ENCODE measurements around the gene MMP24OS.

The MMP24OS gene

GRCh38 chr20:35299780-35300179 is 21.9 kb upstream of the MMP24OS start:
- H3K36me3 Mint-ChIP-seq (ENCODE audit: low read depth), result no peaks in the 10 kb centered on the region
- no peak for DNase-seq

GRCh38 chr20:35298264-35298663 is 20.3 kb upstream of the MMP24OS start:
- Mint-ChIP-seq H3K36me3 (ENCODE audit: low read depth) (no peaks in the 10 kb centered on the region), H3K27ac (peak overlapping the region; percentile 69), H3K9me3 (no peaks in the 10 kb centered on the region), H3K4me3 (no peak overlapping the region), H3K27me3 (ENCODE audit: low read depth, poor library complexity) (peaks cover 11% of the 10 kb centered on the region), H3K4me1 (peaks cover 34% of the 10 kb centered on the region)
- TF ChIP-seq CTCF (IDR thresholded peaks at IDR 0.05), result no peak
- no peak for DNase-seq

More at GRCh38 chr20:35299780-35300179, 21.9 kb upstream of the MMP24OS start:
- Mint-ChIP-seq H3K27me3 (ENCODE audit: low read depth, poor library complexity) (peaks cover 11% of the 10 kb centered on the region), H3K4me3 (no peak overlapping the region), H3K4me1 (peaks cover 32% of the 10 kb centered on the region), H3K27ac (no peak overlapping the region), H3K9me3 (no peaks in the 10 kb centered on the region)
- TF ChIP-seq CTCF (IDR thresholded peaks at IDR 0.05), result no peak

- no peak for TF ChIP-seq CTCF (IDR thresholded peaks at IDR 0.05)
- H3K27ac Mint-ChIP-seq, result no peak overlapping the region
- no peaks in the 10 kb centered on the region for H3K9me3 Mint-ChIP-seq
- H3K4me1 Mint-ChIP-seq, result peaks cover 37% of the 10 kb centered on the region
- no peaks in the 10 kb centered on the region for H3K36me3 Mint-ChIP-seq (ENCODE audit: low read depth)
- peaks cover 11% of the 10 kb centered on the region for H3K27me3 Mint-ChIP-seq (ENCODE audit: low read depth, poor library complexity)
- no peak for DNase-seq
- no peak overlapping the region for H3K4me3 Mint-ChIP-seq
Observed at GRCh38 chr20:35297740-35298139, 19.8 kb upstream of the MMP24OS start.

- H3K27me3 Mint-ChIP-seq (ENCODE audit: low read depth, poor library complexity), result peaks cover 11% of the 10 kb centered on the region
- H3K36me3 Mint-ChIP-seq (ENCODE audit: low read depth), result no peaks in the 10 kb centered on the region
- DNase-seq, result no peak
- no peak overlapping the region for H3K4me3 Mint-ChIP-seq
- H3K4me1 Mint-ChIP-seq, result peaks cover 42% of the 10 kb centered on the region
- no peak overlapping the region for H3K27ac Mint-ChIP-seq
- no peak for TF ChIP-seq CTCF (IDR thresholded peaks at IDR 0.05)
- H3K9me3 Mint-ChIP-seq, result no peaks in the 10 kb centered on the region
Observed at GRCh38 chr20:35297155-35297554, 19.2 kb upstream of the MMP24OS start.

- peaks cover 11% of the 10 kb centered on the region for H3K27me3 Mint-ChIP-seq (ENCODE audit: low read depth, poor library complexity)
- H3K4me1 Mint-ChIP-seq, result peaks cover 42% of the 10 kb centered on the region
- no peaks in the 10 kb centered on the region for H3K9me3 Mint-ChIP-seq
- no peak for DNase-seq
- no peaks in the 10 kb centered on the region for H3K36me3 Mint-ChIP-seq (ENCODE audit: low read depth)
- no peak for TF ChIP-seq CTCF (IDR thresholded peaks at IDR 0.05)
- no peak overlapping the region for H3K4me3 Mint-ChIP-seq
- H3K27ac Mint-ChIP-seq, result no peak overlapping the region
Observed at GRCh38 chr20:35296101-35296554, 18.2 kb upstream of the MMP24OS start.

- peaks cover 42% of the 10 kb centered on the region for H3K4me1 Mint-ChIP-seq
- no peak overlapping the region for H3K4me3 Mint-ChIP-seq
- no peak for DNase-seq
- H3K9me3 Mint-ChIP-seq, result no peaks in the 10 kb centered on the region
- no peak overlapping the region for H3K27ac Mint-ChIP-seq
- H3K36me3 Mint-ChIP-seq (ENCODE audit: low read depth), result no peaks in the 10 kb centered on the region
- TF ChIP-seq CTCF (IDR thresholded peaks at IDR 0.05), result no peak
- peaks cover 11% of the 10 kb centered on the region for H3K27me3 Mint-ChIP-seq (ENCODE audit: low read depth, poor library complexity)
Observed at GRCh38 chr20:35295674-35296073, 17.8 kb upstream of the MMP24OS start.

All from nephron progenitor cell (in vitro differentiated cells).